GM18873 (cell line): ENCODE measurements around the gene SNORC.
"Not testable (repeated sequence)": the region's sequence is repeated elsewhere in the genome, so short reads cannot be mapped to it uniquely, and the experiment has no call there.

ENCODE experiments used
- ATAC-seq: cut with Tn5 transposase; IDR thresholded peaks from one replicate; pipeline ENCODE4 v1.9.1; 2021; ENCODE audit warnings: mild to moderate bottlenecking, moderate library complexity, moderate number of reproducible peaks; ENCODE audit not compliant: unreplicated experiment, low FRiP score

SNORC gene

GRCh38 chr2:232893834-232894233 lies 23.8 kb downstream of the SNORC start:
- no peak for ATAC-seq

GRCh38 chr2:232894251-232894650 lies 24.2 kb downstream of the SNORC start:
- ATAC-seq: no peak

- no peak for ATAC-seq
Measured at GRCh38 chr2:232894746-232895145, 24.7 kb downstream of the SNORC start.

GRCh38 chr2:232896111-232896510 lies 26.0 kb downstream of the SNORC start:
- ATAC-seq: no peak

GRCh38 chr2:232896720-232897597 lies 26.9 kb downstream of the SNORC start:
- ATAC-seq: no peak

- ATAC-seq: no peak
Measured at GRCh38 chr2:232897598-232898408, 27.7 kb downstream of the SNORC start.

GRCh38 chr2:232898592-232899543 lies 28.8 kb downstream of the SNORC start:
- ATAC-seq: no peak

GRCh38 chr2:232900811-232901735 lies 31.0 kb downstream of the SNORC start:
- ATAC-seq: no peak

- ATAC-seq: no peak
Measured at GRCh38 chr2:232901736-232902578, 31.9 kb downstream of the SNORC start.

GRCh38 chr2:232903989-232904388 lies 33.9 kb downstream of the SNORC start:
- ATAC-seq: no peak

- not testable (repeated sequence) for ATAC-seq
Measured at GRCh38 chr2:232906867-232907717, 37.0 kb downstream of the SNORC start.

- ATAC-seq: not testable (repeated sequence)
Measured at GRCh38 chr2:232907718-232908085, 37.6 kb downstream of the SNORC start.

GRCh38 chr2:232908695-232909094 lies 38.6 kb downstream of the SNORC start:
- ATAC-seq: no peak

- no peak for ATAC-seq
Measured at GRCh38 chr2:232910376-232910775, 40.3 kb downstream of the SNORC start.

GRCh38 chr2:232911712-232912277 lies 41.7 kb downstream of the SNORC start:
- no peak for ATAC-seq

- ATAC-seq: no peak
Measured at GRCh38 chr2:232913903-232914302, 43.8 kb downstream of the SNORC start.

GRCh38 chr2:232919141-232919540 lies 49.1 kb downstream of the SNORC start:
- ATAC-seq: no peak
